Endothelial cell of umbilical vein (primary cell): ENCODE results near the gene LRRIQ4.

Source experiments
- CTCF ChIP-seq, 2 donors: IDR thresholded peaks; 1 replicate in 1 of 2; 2 replicates in 1 of 2; pipeline ENCODE4 v1.5.1; 2011; ENCODE audit warnings: low read length in 2 of 2, mild to moderate bottlenecking in 2 of 2, moderate library complexity in 2 of 2, control low read depth in 1 of 2, inconsistent platforms in 1 of 2, low read depth in 1 of 2; ENCODE audit not compliant: insufficient read depth in 1 of 2; ENCODE audit errors: extremely low read depth in 1 of 2
- EZH2 ChIP-seq: IDR thresholded peaks from 2 replicates; pipeline ENCODE4 v1.6.1; 2012; ENCODE audit warnings: borderline replicate concordance, low read depth, mild to moderate bottlenecking, moderate library complexity, low read length, inconsistent platforms; ENCODE audit not compliant: severe bottlenecking
- MAX ChIP-seq: IDR thresholded peaks from 2 replicates; pipeline ENCODE4 v1.6.1; 2011; ENCODE audit not compliant: insufficient read depth, insufficient read length
- POLR2A ChIP-seq: IDR thresholded peaks from 2 replicates; pipeline ENCODE4 v1.6.1; 2012; ENCODE audit warnings: low read depth, mild to moderate bottlenecking, control low read depth, low read length
- POLR2AphosphoS5 ChIP-seq: IDR thresholded peaks from 2 replicates; pipeline ENCODE4 v1.6.1; 2012; ENCODE audit warnings: low read depth, mild to moderate bottlenecking, control low read depth, low read length, moderate library complexity; ENCODE audit not compliant: insufficient read depth

GRCh38 chr3:169818316-169818715 lies 5.6 kb downstream of the LRRIQ4 start:
- TF ChIP-seq CTCF (IDR thresholded peaks at IDR 0.05; ENCODE audit: extremely low read depth in 1 of 2, insufficient read depth in 1 of 2, low read depth in 1 of 2, low read length in 2 of 2) (no peak), EZH2 (no peak), POLR2A (no peak), POLR2AphosphoS5 (no peak), MAX (no peak)
